ENCODE data around the gene HPRT1.

The HPRT1 gene

GRCh38 chrX:134526399-134526798 is 66.4 kb downstream of the HPRT1 start:
- Histone ChIP-seq H3K9me3 (ENCODE audit: control insufficient read depth, insufficient read depth, low read length) (no peaks in the 10 kb centered on the region), H3K36me3 (ENCODE audit: control insufficient read depth, low read length) (no peaks in the 10 kb centered on the region), H3K4me3 (ENCODE audit: low read length) (no peak overlapping the region), H4K20me1 (ENCODE audit: control insufficient read depth, insufficient read depth, low read depth, low read length) (no peaks in the 10 kb centered on the region), H3F3A (ENCODE audit: control insufficient read depth, insufficient read depth) (no peaks in the 10 kb centered on the region), H3K79me2 (ENCODE audit: control insufficient read depth, low read length) (no peaks in the 10 kb centered on the region), H3K9me2 (replicated peaks; ENCODE audit: control insufficient read depth, low read length) (no peaks in the 10 kb centered on the region), H3K27ac (ENCODE audit: low read depth, low read length) (no peak overlapping the region), H3K4me2 (ENCODE audit: low read length) (no peak overlapping the region), H3K27me3 (ENCODE audit: control insufficient read depth, low read length) (no peaks in the 10 kb centered on the region), H3K4me1 (ENCODE audit: control insufficient read depth, low read length) (no peaks in the 10 kb centered on the region)
- TF ChIP-seq EZH2phosphoT487 (IDR thresholded peaks at IDR 0.05; ENCODE audit: borderline replicate concordance, low read length): no peak
- TF ChIP-seq, protein P1, sequence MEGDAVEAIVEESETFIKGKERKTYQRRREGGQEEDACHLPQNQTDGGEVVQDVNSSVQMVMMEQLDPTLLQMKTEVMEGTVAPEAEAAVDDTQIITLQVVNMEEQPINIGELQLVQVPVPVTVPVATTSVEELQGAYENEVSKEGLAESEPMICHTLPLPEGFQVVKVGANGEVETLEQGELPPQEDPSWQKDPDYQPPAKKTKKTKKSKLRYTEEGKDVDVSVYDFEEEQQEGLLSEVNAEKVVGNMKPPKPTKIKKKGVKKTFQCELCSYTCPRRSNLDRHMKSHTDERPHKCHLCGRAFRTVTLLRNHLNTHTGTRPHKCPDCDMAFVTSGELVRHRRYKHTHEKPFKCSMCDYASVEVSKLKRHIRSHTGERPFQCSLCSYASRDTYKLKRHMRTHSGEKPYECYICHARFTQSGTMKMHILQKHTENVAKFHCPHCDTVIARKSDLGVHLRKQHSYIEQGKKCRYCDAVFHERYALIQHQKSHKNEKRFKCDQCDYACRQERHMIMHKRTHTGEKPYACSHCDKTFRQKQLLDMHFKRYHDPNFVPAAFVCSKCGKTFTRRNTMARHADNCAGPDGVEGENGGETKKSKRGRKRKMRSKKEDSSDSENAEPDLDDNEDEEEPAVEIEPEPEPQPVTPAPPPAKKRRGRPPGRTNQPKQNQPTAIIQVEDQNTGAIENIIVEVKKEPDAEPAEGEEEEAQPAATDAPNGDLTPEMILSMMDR (IDR thresholded peaks at IDR 0.05; ENCODE audit: low read depth, low read length, poor library complexity, severe bottlenecking): no peak

GRCh38 chrX:134528960-134529359 is 69.0 kb downstream of the HPRT1 start:
- Histone ChIP-seq H4K20me1 (ENCODE audit: control insufficient read depth, insufficient read depth, low read depth, low read length) (no peaks in the 10 kb centered on the region), H3K9me2 (replicated peaks; ENCODE audit: control insufficient read depth, low read length) (no peaks in the 10 kb centered on the region), H3F3A (ENCODE audit: control insufficient read depth, insufficient read depth) (no peaks in the 10 kb centered on the region), H3K79me2 (ENCODE audit: control insufficient read depth, low read length) (no peaks in the 10 kb centered on the region), H3K9me3 (ENCODE audit: control insufficient read depth, insufficient read depth, low read length) (no peaks in the 10 kb centered on the region), H3K36me3 (ENCODE audit: control insufficient read depth, low read length) (no peaks in the 10 kb centered on the region), H3K27ac (ENCODE audit: low read depth, low read length) (no peak overlapping the region), H3K4me1 (ENCODE audit: control insufficient read depth, low read length) (no peaks in the 10 kb centered on the region), H3K4me2 (ENCODE audit: low read length) (no peak overlapping the region), H3K27me3 (ENCODE audit: control insufficient read depth, low read length) (no peaks in the 10 kb centered on the region), H3K4me3 (ENCODE audit: low read length) (no peak overlapping the region)
- no peak for TF ChIP-seq EZH2phosphoT487 (IDR thresholded peaks at IDR 0.05; ENCODE audit: borderline replicate concordance, low read length)
- TF ChIP-seq, protein P1 (IDR thresholded peaks at IDR 0.05; ENCODE audit: low read depth, low read length, poor library complexity, severe bottlenecking): no peak

- H3K4me2 ChIP-seq (ENCODE audit: low read length): no peak overlapping the region
Observed at GRCh38 chrX:134529481-134529880, 69.5 kb downstream of the HPRT1 start.

More at GRCh38 chrX:134529481-134529880, 69.5 kb downstream of the HPRT1 start:
- H3K9me3 ChIP-seq (ENCODE audit: control insufficient read depth, insufficient read depth, low read length): no peaks in the 10 kb centered on the region
- H3K9me2 ChIP-seq (replicated peaks; ENCODE audit: control insufficient read depth, low read length): no peaks in the 10 kb centered on the region
- no peaks in the 10 kb centered on the region for H3K4me1 ChIP-seq (ENCODE audit: control insufficient read depth, low read length)
- no peaks in the 10 kb centered on the region for H3F3A ChIP-seq (ENCODE audit: control insufficient read depth, insufficient read depth)
- TF ChIP-seq, protein P1 (IDR thresholded peaks at IDR 0.05; ENCODE audit: low read depth, low read length, poor library complexity, severe bottlenecking): no peak
- no peak for TF ChIP-seq EZH2phosphoT487 (IDR thresholded peaks at IDR 0.05; ENCODE audit: borderline replicate concordance, low read length)
- no peak overlapping the region for H3K4me3 ChIP-seq (ENCODE audit: low read length)
- no peaks in the 10 kb centered on the region for H3K79me2 ChIP-seq (ENCODE audit: control insufficient read depth, low read length)
- no peaks in the 10 kb centered on the region for H4K20me1 ChIP-seq (ENCODE audit: control insufficient read depth, insufficient read depth, low read depth, low read length)
- no peaks in the 10 kb centered on the region for H3K36me3 ChIP-seq (ENCODE audit: control insufficient read depth, low read length)
- H3K27ac ChIP-seq (ENCODE audit: low read depth, low read length): no peak overlapping the region
- H3K27me3 ChIP-seq (ENCODE audit: control insufficient read depth, low read length): no peaks in the 10 kb centered on the region
